ENCODE measurements around the gene DIO1.

The DIO1 gene

GRCh38 chr1:53948291-53948690, 54.3 kb downstream of the DIO1 start:
- Histone ChIP-seq H3K36me3 (ENCODE audit: insufficient read depth, low read length) (peaks cover 23% of the 10 kb centered on the region; the same call in 1 of the 2 replicates), H3K4me1 (ENCODE audit: insufficient read depth, low read length, severe bottlenecking) (peaks cover 37% of the 10 kb centered on the region), H3K9me3 (ENCODE audit: low read length) (no peaks in the 10 kb centered on the region), H4K20me1 (ENCODE audit: insufficient read depth, low read length) (no peaks in the 10 kb centered on the region), H3F3A (ENCODE audit: insufficient read depth, low read length) (no peaks in the 10 kb centered on the region), H3K27ac (ENCODE audit: low read depth, low read length, poor library complexity, severe bottlenecking) (peak overlapping the region; percentile 38), H2AFZ (ENCODE audit: low read length) (no peak overlapping the region), H3K27me3 (ENCODE audit: insufficient read depth, low read length) (no peaks in the 10 kb centered on the region), H3K9me2 (ENCODE audit: low read depth, low read length) (no peaks in the 10 kb centered on the region), H3K9ac (ENCODE audit: low read length) (peak overlapping the region; percentile 1; the same call in 1 of the 2 replicates), H3K4me3 (ENCODE audit: low read depth, low read length, poor library complexity, severe bottlenecking) (peak overlapping the region; percentile 96), H3K4me2 (ENCODE audit: low read length) (peak overlapping the region; percentile 89; the same call in 1 of the 2 replicates), H3K79me2 (ENCODE audit: insufficient read depth, low read length) (peaks cover 17% of the 10 kb centered on the region)
- no peak for TF ChIP-seq EZH2 (IDR thresholded peaks at IDR 0.05; ENCODE audit: borderline replicate concordance, low read length)
- no peak for TF ChIP-seq CTCF (IDR thresholded peaks at IDR 0.05; ENCODE audit: low read length)

GRCh38 chr1:53949023-53949990, 55.3 kb downstream of the DIO1 start:
- Histone ChIP-seq H3K27me3 (ENCODE audit: insufficient read depth, low read length) (no peaks in the 10 kb centered on the region), H3K4me3 (ENCODE audit: low read depth, low read length, poor library complexity, severe bottlenecking) (no peak overlapping the region), H3F3A (ENCODE audit: insufficient read depth, low read length) (no peaks in the 10 kb centered on the region), H3K9me3 (ENCODE audit: low read length) (no peaks in the 10 kb centered on the region), H3K9me2 (ENCODE audit: low read depth, low read length) (no peaks in the 10 kb centered on the region), H3K27ac (ENCODE audit: low read depth, low read length, poor library complexity, severe bottlenecking) (no peak overlapping the region), H2AFZ (ENCODE audit: low read length) (no peak overlapping the region), H3K36me3 (ENCODE audit: insufficient read depth, low read length) (peaks cover 29% of the 10 kb centered on the region; the same call in 1 of the 2 replicates), H3K4me1 (ENCODE audit: insufficient read depth, low read length, severe bottlenecking) (peaks cover 28% of the 10 kb centered on the region), H3K4me2 (ENCODE audit: low read length) (no peak overlapping the region), H3K79me2 (ENCODE audit: insufficient read depth, low read length) (peaks cover 11% of the 10 kb centered on the region; the same call in 1 of the 2 replicates), H4K20me1 (ENCODE audit: insufficient read depth, low read length) (no peaks in the 10 kb centered on the region), H3K9ac (ENCODE audit: low read length) (no peak overlapping the region)
- TF ChIP-seq EZH2 (IDR thresholded peaks at IDR 0.05; ENCODE audit: borderline replicate concordance, low read length) (no peak), CTCF (IDR thresholded peaks at IDR 0.05; ENCODE audit: low read length) (peak; percentile 89)

GRCh38 chr1:53951697-53952096, 57.7 kb downstream of the DIO1 start:
- H3K9me2 ChIP-seq (ENCODE audit: low read depth, low read length), result no peaks in the 10 kb centered on the region
- peaks cover 43% of the 10 kb centered on the region; the same call in 1 of the 2 replicates for H3K36me3 ChIP-seq (ENCODE audit: insufficient read depth, low read length)
- H3K79me2 ChIP-seq (ENCODE audit: insufficient read depth, low read length), result 0 out of 2 replicates have a peak, but pooled peaks cover 3% of the 10 kb centered on the region
- H4K20me1 ChIP-seq (ENCODE audit: insufficient read depth, low read length), result no peaks in the 10 kb centered on the region
- peaks cover 20% of the 10 kb centered on the region for H3K4me1 ChIP-seq (ENCODE audit: insufficient read depth, low read length, severe bottlenecking)
- no peak overlapping the region for H3K4me3 ChIP-seq (ENCODE audit: low read depth, low read length, poor library complexity, severe bottlenecking)
- H3K9me3 ChIP-seq (ENCODE audit: low read length), result no peaks in the 10 kb centered on the region
- no peak overlapping the region for H3K27ac ChIP-seq (ENCODE audit: low read depth, low read length, poor library complexity, severe bottlenecking)
- no peaks in the 10 kb centered on the region for H3K27me3 ChIP-seq (ENCODE audit: insufficient read depth, low read length)
- no peak overlapping the region for H2AFZ ChIP-seq (ENCODE audit: low read length)
- no peak overlapping the region for H3K9ac ChIP-seq (ENCODE audit: low read length)
- TF ChIP-seq EZH2 (IDR thresholded peaks at IDR 0.05; ENCODE audit: borderline replicate concordance, low read length) (no peak), CTCF (IDR thresholded peaks at IDR 0.05; ENCODE audit: low read length) (no peak)
- no peak overlapping the region for H3K4me2 ChIP-seq (ENCODE audit: low read length)
- H3F3A ChIP-seq (ENCODE audit: insufficient read depth, low read length), result no peaks in the 10 kb centered on the region

All from OCI-LY1 (cell line).